Gastrocnemius medialis (tissue), 4 donors: Measurements from ENCODE around the gene GPRC5D.

ENCODE experiments used
- CTCF ChIP-seq, 5 experiments: fragments of 450-650 bp in 3 of 5; fragments of 200-600 bp in 2 of 5; sonication (generic) in 2 of 5; IDR thresholded peaks in 4 of 5; conservative IDR thresholded peaks in 1 of 5; 1 replicate in 4 of 5; 2 replicates in 1 of 5; pipeline ENCODE4 v1.5.1; 2016 to 2019; ENCODE audit warnings: antibody characterized with exemption in 5 of 5, mild to moderate bottlenecking in 3 of 5, moderate library complexity in 3 of 5
- POLR2A ChIP-seq, 2 donors: fragments of 450-650 bp; IDR thresholded peaks; one replicate each; pipeline ENCODE4 v1.6.1; 2017; ENCODE audit warnings: antibody characterized with exemption in 2 of 2, mild to moderate bottlenecking in 2 of 2, moderate library complexity in 2 of 2

DNA sequence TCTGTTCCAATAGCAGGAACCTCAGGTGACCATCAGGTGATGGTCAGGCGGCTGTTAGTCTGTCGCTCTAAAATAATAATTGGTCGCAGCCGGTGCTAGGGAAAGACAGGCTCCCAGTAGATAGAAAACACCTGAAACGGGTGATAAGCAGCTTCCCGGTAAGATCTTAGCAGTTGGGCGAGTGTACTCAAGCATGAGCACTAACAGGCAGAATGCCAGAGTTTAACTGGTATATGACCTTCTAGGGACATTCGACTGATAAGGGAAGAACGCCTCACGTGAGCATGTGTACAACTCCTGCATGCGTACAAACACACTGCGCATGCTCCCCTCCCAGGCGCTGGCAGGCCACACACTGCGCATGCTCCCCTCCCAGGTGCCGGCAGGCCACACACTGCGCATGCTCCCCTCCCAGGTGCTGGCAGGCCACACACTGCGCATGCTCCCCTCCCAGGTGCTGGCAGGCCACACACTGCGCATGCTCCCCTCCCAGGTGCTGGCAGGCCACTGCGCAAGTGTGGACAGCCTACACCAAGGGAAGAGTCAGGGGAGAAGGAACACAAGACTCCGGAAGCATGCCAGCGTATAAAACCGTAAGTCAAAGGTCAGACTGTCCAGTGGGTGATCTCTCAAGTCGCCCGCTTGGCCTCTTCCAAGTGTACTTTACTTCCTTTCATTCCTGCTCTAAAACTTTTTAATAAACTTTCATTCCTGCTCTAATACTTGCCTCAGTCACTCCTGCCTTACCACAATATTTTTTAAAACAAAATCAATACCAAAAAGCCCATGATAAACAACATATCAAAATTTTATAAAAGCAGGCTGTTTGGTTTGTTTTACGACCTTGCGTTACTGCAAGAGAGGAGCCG lies 24.5 kb downstream of the GPRC5D start:
- no peak for TF ChIP-seq CTCF (IDR thresholded peaks at IDR 0.05 in 4 of 5, conservative IDR thresholded peaks at IDR 0.05 in 1 of 5)
- no peak for TF ChIP-seq POLR2A (IDR thresholded peaks at IDR 0.05)
